HEK293T (cell line): ENCODE results near the gene SPTBN4.

Experiments used
- FOXK2 ChIP-seq: fragments of 450-650 bp; IDR thresholded peaks from 2 replicates; pipeline ENCODE4 v1.6.1; 2016; ENCODE audit warnings: mild to moderate bottlenecking
- FOXM1 ChIP-seq: fragments of 450-650 bp; IDR thresholded peaks from 2 replicates; pipeline ENCODE4 v1.6.1; 2017; ENCODE audit warnings: mild to moderate bottlenecking, borderline replicate concordance
- TARDBP ChIP-seq: fragments of 450-650 bp; IDR thresholded peaks from 2 replicates; pipeline ENCODE4 v1.6.1; 2016

GRCh38 chr19:40486017-40486416, 19.2 kb downstream of the SPTBN4 start:
- TF ChIP-seq TARDBP (no peak), FOXM1 (no peak), FOXK2 (no peak)
